Peyer's patch (tissue), 4 donors: Measurements from ENCODE around the gene CDK6.

Source experiments
- POLR2A ChIP-seq, 2 donors: fragments of 450-650 bp; IDR thresholded peaks; one replicate each; pipeline ENCODE4 v1.5.1; 2017; ENCODE audit warnings: antibody characterized with exemption in 2 of 2, mild to moderate bottlenecking in 2 of 2, moderate library complexity in 2 of 2
- TF ChIP-seq, protein P1 (sequence below), 6 experiments: fragments of 450-650 bp in 4 of 6; fragments of 200-600 bp in 2 of 6; sonication (generic) in 1 of 6; IDR thresholded peaks; one replicate each; pipeline ENCODE4 v1.5.1; 2017 to 2019; ENCODE audit warnings: antibody characterized with exemption in 6 of 6, mild to moderate bottlenecking in 3 of 6, moderate library complexity in 1 of 6

DNA sequence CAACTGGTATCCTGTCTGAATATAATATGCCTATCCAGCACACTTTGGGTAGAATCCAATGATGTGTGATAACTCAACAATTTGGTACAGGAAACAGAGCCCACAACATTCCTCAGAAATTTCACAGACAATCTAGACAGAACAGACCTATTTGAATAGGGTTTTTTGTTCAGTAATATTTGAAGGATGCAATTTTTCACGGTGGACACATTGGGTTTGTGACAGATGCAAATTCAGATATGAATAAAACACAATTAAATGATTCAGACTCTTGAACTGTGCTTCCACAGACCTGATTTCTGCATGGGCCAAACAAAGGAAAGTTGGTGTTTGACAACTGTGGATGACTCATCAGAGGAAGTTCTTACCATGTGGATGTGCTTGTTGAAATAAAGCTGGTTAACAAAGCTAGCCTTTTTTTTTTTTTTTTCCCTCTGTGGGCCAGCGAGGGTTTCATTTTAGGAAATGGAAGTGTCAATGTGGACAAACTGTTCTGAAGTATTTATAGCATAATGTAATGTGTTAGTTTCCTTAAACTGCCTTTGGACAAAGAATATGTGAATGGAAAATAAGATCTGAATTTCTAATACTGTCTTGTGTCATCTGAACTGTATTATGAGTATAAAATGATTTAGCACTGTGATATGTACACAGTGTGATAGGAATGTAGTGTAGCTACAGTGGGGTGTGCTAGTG is 203.0 kb downstream of the CDK6 start:
- TF ChIP-seq, protein P1, sequence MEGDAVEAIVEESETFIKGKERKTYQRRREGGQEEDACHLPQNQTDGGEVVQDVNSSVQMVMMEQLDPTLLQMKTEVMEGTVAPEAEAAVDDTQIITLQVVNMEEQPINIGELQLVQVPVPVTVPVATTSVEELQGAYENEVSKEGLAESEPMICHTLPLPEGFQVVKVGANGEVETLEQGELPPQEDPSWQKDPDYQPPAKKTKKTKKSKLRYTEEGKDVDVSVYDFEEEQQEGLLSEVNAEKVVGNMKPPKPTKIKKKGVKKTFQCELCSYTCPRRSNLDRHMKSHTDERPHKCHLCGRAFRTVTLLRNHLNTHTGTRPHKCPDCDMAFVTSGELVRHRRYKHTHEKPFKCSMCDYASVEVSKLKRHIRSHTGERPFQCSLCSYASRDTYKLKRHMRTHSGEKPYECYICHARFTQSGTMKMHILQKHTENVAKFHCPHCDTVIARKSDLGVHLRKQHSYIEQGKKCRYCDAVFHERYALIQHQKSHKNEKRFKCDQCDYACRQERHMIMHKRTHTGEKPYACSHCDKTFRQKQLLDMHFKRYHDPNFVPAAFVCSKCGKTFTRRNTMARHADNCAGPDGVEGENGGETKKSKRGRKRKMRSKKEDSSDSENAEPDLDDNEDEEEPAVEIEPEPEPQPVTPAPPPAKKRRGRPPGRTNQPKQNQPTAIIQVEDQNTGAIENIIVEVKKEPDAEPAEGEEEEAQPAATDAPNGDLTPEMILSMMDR (IDR thresholded peaks at IDR 0.05), result peak in 1 of 6 experiments; percentile 9
- TF ChIP-seq POLR2A (IDR thresholded peaks at IDR 0.05), result no peak
